Measurements from ENCODE around the gene TTC32.
"Not testable (repeated sequence)": the region's sequence is repeated elsewhere in the genome, so short reads cannot be mapped to it uniquely, and the experiment has no call there.

The TTC32 gene

GRCh38 chr2:19901442-19902215 is at the start of gene TTC32:
TSS of gene TTC32 (minus strand) at chr2:19901983. CDS start at chr2:19901854, 129 bp downstream.
- DNase-seq (ENCODE audit: low spot score) = peak; percentile 96

DNA sequence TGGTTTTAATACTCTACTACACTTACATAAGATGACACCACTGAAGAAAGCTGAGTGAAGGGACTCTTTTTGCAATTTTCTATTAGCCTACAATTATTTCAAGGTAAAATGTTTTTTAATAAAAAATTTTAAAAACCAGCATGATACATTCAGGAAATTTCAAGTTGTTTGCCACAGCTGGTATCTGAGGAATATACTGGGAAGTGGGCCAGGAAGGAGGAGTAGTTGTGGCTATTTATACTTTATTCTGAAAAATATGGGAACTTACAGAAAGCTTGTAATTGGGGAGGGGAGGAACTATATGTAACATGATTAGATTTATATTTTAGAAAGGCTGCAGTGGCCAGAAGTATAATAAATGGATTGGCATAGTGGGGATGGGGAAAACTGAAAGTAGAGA is 47.3 kb upstream of the TTC32 start:
- no peak for DNase-seq (ENCODE audit: low spot score)

DNA sequence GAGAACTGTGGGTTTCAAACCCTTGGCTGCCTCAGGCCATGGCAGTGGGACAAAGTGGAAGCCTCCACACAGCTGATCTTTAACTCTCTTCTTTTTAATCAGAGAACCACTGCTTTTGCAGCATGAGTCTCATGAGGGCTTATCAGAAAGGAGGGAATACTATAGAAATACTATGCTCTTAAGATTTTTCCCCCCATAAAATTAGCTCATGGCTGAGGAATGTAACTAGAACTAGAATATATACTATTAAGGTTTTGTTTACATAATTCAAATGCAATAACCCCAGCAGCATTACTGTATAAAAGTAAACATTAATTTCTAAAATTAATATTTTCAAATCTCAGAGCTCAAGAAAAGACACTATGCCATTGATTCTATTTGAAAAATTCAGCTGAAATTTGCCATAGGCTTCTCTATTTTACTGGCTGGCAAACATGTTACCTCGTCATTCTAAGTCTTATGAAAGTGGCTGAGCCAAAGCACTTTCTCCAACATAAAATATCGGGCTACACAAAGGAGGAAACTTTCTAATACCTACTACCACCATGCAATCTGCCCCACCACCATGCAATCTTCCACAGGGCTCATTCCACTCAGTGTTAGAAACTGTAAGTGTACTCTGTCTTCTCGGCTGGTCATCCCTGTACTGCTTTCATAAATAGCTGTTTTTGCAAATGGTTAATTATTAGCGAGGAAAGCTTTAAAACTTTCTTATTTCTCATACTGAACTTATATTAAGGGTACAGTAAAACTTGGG is 45.6 kb upstream of the TTC32 start:
- no peak for DNase-seq (ENCODE audit: low spot score)

GRCh38 chr2:19944205-19944845 is 42.5 kb upstream of the TTC32 start:
- DNase-seq (ENCODE audit: low spot score) = no peak

DNA sequence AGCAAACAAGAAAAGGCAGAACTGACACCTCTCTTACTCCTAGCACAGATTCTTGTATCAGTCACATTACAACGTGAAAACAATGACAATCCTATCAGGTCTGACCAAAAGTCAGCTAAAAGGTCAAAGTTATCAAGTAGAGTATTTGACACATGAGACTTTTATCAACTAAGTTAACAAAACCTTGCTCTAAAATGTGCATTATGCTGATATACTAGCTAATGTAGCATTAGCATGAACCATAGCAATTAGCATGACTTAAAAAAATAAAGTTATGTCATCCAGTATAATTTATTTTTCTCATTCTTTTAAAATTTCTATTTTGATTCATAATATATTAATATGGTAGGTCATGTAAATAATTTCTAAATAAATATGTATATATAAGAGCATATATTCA is 41.4 kb upstream of the TTC32 start:
- DNase-seq (ENCODE audit: low spot score) = no peak

DNA sequence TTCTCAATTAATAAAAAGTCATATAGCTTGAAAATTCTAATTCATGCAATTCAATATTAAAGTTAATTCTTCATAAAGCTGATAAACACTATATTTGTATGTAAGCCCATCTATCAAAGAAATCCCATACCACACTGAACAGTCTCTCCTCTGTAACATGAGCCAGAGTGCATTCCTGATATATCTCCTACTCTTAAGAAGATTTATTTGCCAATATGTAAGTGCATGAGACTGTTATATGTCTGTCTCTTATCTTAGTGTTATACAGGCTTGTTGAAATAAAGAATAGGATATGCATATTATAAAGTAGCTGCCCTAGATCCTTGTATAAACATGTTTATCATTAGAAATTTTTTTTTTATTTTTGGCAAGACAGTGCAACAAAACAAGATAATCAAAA is 40.4 kb upstream of the TTC32 start:
- DNase-seq (ENCODE audit: low spot score) = no peak

DNA sequence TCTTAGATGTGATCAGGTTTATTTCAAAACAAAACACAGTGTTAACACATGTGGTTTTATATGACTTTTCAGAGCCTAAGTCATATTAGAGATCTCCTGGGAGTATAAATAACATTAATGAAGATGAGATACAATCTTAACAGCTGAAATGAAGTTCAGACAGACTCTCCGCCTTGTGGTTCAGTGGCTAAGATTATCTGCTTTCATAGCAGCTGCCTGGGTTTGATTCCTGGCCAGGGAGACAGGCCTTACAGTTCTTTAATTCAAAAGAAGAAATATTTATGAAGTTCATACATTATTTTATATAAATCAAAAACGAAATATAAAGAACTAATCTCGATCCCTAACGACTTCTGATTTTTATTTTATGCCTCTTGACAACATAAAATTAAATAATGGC is 35.2 kb upstream of the TTC32 start:
- no peak for DNase-seq (ENCODE audit: low spot score)

DNA sequence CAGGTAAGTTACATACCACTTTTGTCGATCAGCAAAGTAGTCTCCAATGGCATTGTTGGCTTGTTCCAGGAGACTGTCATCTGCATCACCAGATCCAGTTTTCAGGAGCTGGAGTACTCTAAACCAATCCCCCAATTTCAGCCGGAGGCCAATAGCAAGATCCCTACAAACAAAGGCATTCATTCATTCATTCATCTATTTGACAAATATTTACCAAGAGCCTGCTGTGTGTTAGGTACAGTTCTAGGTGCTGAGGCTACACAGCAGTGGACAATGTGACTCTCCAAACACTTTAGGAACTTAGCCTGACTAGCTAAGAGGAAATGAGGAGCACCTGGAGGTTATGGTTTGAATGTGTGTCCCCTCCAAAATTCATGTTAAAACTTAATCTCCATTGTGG is 34.4 kb upstream of the TTC32 start:
- no peak for DNase-seq (ENCODE audit: low spot score)

DNA sequence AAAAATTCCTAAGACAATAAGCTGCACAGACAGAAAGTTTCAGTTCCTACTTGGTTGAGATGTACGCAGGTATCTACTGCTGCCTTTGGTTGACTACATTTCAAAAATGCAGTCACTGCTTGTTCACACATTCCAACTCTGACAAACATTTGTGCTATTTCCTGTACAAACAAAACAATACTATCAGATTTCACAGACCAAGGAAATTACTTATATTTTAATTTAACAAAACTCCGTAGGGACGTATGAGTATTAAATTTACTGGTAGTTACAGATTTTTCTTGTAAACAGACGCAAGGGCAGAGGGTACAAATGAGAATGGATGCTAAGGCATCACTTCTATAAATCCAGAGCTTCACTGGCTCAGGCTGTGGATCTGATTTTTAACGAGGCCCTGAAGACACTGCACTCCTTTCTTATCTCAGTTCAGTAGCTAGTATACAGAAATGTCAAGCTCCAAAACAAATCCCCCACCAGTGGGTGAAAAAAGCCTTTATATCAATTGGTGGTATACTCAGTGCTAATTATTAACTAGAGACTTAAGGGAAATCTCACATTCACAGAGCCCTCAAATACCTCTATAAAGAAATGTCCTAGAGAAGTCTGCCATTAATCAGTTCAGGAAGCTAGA is 31.7 kb upstream of the TTC32 start:
- no peak for DNase-seq (ENCODE audit: low spot score)

DNA sequence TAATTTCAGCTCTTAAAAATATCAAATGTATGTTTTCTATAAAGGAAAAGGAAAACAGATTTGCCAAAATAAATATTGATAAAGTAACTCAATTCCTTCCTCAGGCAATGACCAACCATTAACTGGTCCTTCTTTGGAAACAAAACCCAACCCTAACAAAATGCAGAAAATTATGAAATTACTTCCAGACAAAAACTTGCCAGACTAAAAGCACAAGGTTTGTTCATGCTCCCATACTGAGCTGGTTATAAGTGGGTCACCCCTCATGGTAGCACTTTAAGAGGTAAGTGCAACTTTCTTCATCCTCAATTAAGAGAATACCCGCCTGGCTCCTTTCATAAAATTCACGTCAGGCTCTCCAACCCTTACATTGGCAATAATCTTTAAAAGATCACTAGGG is 31.1 kb upstream of the TTC32 start:
- DNase-seq (ENCODE audit: low spot score) = no peak

GRCh38 chr2:19929226-19929625 is 27.4 kb upstream of the TTC32 start:
- DNase-seq (ENCODE audit: low spot score) = no peak

GRCh38 chr2:19927816-19928215 is 26.0 kb upstream of the TTC32 start:
- DNase-seq (ENCODE audit: low spot score) = not testable (repeated sequence)

DNA sequence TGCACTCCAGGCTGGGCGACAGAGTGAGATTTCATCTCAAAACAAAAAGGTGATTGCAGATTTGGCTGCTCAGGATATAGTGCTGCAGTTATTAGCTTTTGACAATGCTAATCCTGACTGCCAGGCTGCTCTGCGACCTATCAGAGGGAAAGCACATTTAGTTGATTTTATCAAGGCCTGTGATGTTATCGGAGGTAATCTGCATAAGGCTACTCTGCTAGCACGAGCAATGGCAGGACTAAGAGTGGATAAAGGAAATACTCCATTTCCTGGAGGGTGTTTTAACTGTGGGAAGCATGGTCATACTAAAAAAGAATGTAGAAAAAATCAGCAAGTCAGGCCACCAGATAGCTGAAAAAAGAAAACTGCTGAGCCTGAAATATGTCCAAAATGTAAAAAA is 22.7 kb upstream of the TTC32 start:
- DNase-seq (ENCODE audit: low spot score) = not testable (repeated sequence)

GRCh38 chr2:19922188-19922587 is 20.4 kb upstream of the TTC32 start:
- not testable (repeated sequence) for DNase-seq (ENCODE audit: low spot score)

- DNase-seq (ENCODE audit: low spot score) = no peak
These were observed 14.7 kb upstream of the TTC32 start for GRCh38 chr2:19916385-19916950.

- DNase-seq (ENCODE audit: low spot score) = no peak
These were observed 12.6 kb upstream of the TTC32 start for GRCh38 chr2:19914266-19914975.

- no peak for DNase-seq (ENCODE audit: low spot score)
These were observed 10.2 kb upstream of the TTC32 start for GRCh38 chr2:19911808-19912509.

DNA sequence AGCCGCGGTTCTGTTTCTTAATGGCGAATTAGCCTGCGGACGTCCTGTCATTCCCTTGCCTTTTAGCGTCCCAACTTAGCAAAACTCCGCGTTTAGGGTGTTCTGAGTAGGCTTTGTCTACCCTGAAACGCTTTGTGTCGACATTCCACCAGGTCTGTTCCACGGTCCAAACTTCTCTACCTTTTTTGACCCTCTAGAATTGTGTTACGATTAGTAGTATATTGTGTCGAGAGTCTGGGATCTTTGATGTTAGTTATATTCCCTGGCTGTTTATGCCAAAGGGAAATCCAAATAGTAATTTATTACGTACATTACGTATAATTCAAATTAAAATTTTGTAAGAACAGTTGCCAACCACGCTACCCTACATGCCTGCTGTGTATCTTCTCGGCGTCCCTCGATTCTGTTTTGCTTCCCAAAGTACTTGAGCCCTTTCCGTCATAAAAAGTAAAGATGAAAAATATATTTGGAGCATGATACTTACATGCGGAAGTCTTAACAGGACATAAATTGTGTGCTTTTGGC is 495 bp upstream of the TTC32 start:
- no peak for DNase-seq (ENCODE audit: low spot score)

DNA sequence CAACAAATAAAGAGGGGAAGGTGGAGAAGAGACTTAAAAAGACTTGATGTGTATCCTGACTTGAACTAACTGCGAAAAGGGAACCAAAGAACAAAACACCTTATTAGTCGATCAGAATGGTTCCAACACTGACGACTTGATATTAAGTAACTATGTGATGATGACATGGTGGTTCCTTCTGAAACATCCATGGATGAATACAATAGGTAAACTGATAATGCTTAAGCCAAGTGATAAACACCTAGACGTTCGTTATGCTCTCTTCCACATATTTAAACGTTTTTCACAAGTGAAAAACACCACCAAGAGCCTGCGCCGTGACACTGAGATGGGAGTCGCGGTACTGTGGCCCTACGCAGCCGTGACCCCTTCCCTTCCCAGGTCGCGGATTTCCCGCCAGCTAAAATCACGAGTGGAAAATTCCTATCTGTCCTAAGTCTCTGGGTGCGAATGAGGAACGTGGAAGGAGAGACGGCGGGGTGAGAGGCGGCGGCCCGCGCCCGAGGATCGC is 797 bp downstream of the TTC32 start:
- no peak for DNase-seq (ENCODE audit: low spot score)

All from CD4-positive, alpha-beta T cell treated with Interleukin-2 at 100 ng/mL for 4 hours (primary cell).